Activated B cell treated with CpG ODN at 0.5 μM for 24 hours (primary cell): ENCODE results near the gene ANKHD1. TPM values are rescaled to one million over a fixed set of nuclear protein-coding genes. Genes with fewer than 3 reads are reported as not detected.

Experiments
- ATAC-seq: fragments of 200-7000 bp; cut with Tn5 transposase; one replicate; pipeline ENCODE4 v1.10.0; 2021; ENCODE audit warnings: low read depth, mild to moderate bottlenecking, moderate library complexity
- CTCF ChIA-PET: fragments of 350-600 bp; sonication (Branson Sonifier 250); formaldehyde crosslinking; loops from one replicate; lab custom pipeline; 2021; ENCODE audit warnings: antibody characterized with exemption; lab: Charles Lee
- POLR2A ChIA-PET: fragments of 350-600 bp; sonication (Branson Sonifier 250); formaldehyde crosslinking; loops from one replicate; lab custom pipeline; 2021; ENCODE audit warnings: antibody characterized with exemption; lab: Charles Lee
- DNase-seq: peaks from one replicate; pipeline ENCODE4 v3.0.0; 2022
- H3K27ac Mint-ChIP-seq: one replicate; pipeline ENCODE4 v1.8.0; 2020; ENCODE audit warnings: mixed read lengths
- H3K27me3 Mint-ChIP-seq: one replicate; pipeline ENCODE4 v1.8.0; 2021; ENCODE audit warnings: mixed read lengths
- H3K36me3 Mint-ChIP-seq: one replicate; pipeline ENCODE4 v1.8.0; 2021; ENCODE audit warnings: low read depth, mixed read lengths
- H3K4me1 Mint-ChIP-seq: one replicate; pipeline ENCODE4 v1.8.0; 2021; ENCODE audit warnings: mixed read lengths
- H3K4me3 Mint-ChIP-seq: one replicate; pipeline ENCODE4 v1.8.0; 2020; ENCODE audit warnings: mild to moderate bottlenecking, mixed read lengths
- H3K9me3 Mint-ChIP-seq: one replicate; pipeline ENCODE4 v1.8.0; 2020; ENCODE audit warnings: mixed read lengths
- CTCF ChIP-seq: fragments of 200-600 bp; IDR thresholded peaks from one replicate; pipeline ENCODE4 v1.8.0; 2022; ENCODE audit warnings: antibody characterized with exemption, mild to moderate bottlenecking
- intact Hi-C: fragments of 100-400 bp; cut with micrococcal nuclease; formaldehyde crosslinking; loops from one replicate; pipeline ENCODE4 v1.15.1; 2024
- total RNA-seq: library from RNA; stranded (reverse); gene quantifications from 2 replicates; pipeline ENCODE4 v1.2.3, GENCODE V29; 2022

ANKHD1 gene
- total RNA-seq, 1 donor from 2014 or later: 187 TPM

GRCh38 chr5:140561753-140562523 lies 160.3 kb downstream of the ANKHD1 start:
- DNase-seq (no peak), ATAC-seq (no peak)
- H3K27ac Mint-ChIP-seq: no peak overlapping the region
- no peaks in the 10 kb centered on the region for H3K27me3 Mint-ChIP-seq
- no peaks in the 10 kb centered on the region for H3K9me3 Mint-ChIP-seq
- ChIA-PET POLR2A (interaction anchor here (1.1 kb wide), 1 partner anchor 85 kb away, joined by 3 read pairs; the partner anchor contains the start of genes IK and NDUFA2), CTCF (interaction anchor here (0.8 kb wide), 1 partner anchor 10 kb away, joined by 3 read pairs; no protein-coding TSS in a partner anchor)
- no peak for TF ChIP-seq CTCF
- H3K4me1 Mint-ChIP-seq: peaks cover 53% of the 10 kb centered on the region
- H3K4me3 Mint-ChIP-seq: no peak overlapping the region
- peaks cover 31% of the 10 kb centered on the region for H3K36me3 Mint-ChIP-seq
- intact Hi-C loops: no loop called here

- no peak for TF ChIP-seq CTCF
- intact Hi-C loops: no loop called here
- ChIA-PET CTCF (no interaction called here), POLR2A (interaction anchor here (0.6 to 3.6 kb wide), 10 partner anchors 13 to 157 kb away, joined by 3 to 39 read pairs (median 4); partner anchors contain the start of genes EIF4EBP3, IK, NDUFA2 and ZMAT2)
- peaks cover 42% of the 10 kb centered on the region for H3K36me3 Mint-ChIP-seq
- H3K27ac Mint-ChIP-seq: peak overlapping the region; percentile 85
- peaks cover 49% of the 10 kb centered on the region for H3K4me1 Mint-ChIP-seq
- DNase-seq: no peak
- H3K9me3 Mint-ChIP-seq: no peaks in the 10 kb centered on the region
- peak overlapping the region; percentile 98 for H3K4me3 Mint-ChIP-seq
- H3K27me3 Mint-ChIP-seq: no peaks in the 10 kb centered on the region
- ATAC-seq: no peak
Measured at GRCh38 chr5:140563596-140563995, 162.0 kb downstream of the ANKHD1 start.

- ATAC-seq (peak; percentile 90), DNase-seq (peak; percentile 89)
- ChIA-PET POLR2A (interaction anchor here (0.6 to 3.6 kb wide), 10 partner anchors 13 to 136 kb away, joined by 3 to 39 read pairs (median 5); partner anchors contain the start of genes EIF4EBP3, IK, NDUFA2 and ZMAT2), CTCF (no interaction called here)
- intact Hi-C loops: loop anchor here (1.0 kb wide), 10 partner anchors 8 to 389 kb away; partner anchors contain the start of genes ANKHD1, CYSTM1, EIF4EBP3 and HARS1
- Mint-ChIP-seq H3K27me3 (no peaks in the 10 kb centered on the region), H3K9me3 (no peaks in the 10 kb centered on the region), H3K4me3 (peak within 1 kb of the TSS; percentile 98), H3K27ac (peak within 1 kb of the TSS; percentile 90), H3K4me1 (peaks cover 57% of the 10 kb centered on the region), H3K36me3 (peaks cover 44% of the 10 kb centered on the region)
- no peak for TF ChIP-seq CTCF
Measured at GRCh38 chr5:140564196-140565023, 162.8 kb downstream of the ANKHD1 start, which contains the start of the genes APBB3 and SLC35A4. Gene APBB3, minus strand, starts transcription at chr5:140564598. Its CDS starts 353 bp downstream, at chr5:140564245. Gene SLC35A4, plus strand, starts transcription at chr5:140564828. Its CDS starts 2,342 bp downstream, at chr5:140567170.

- intact Hi-C loops: no loop called here
- POLR2A ChIA-PET: interaction anchor here (1.3 to 3.6 kb wide), 5 partner anchors 8 to 164 kb away, joined by 4 to 39 read pairs (median 7); partner anchors contain the start of genes EIF4EBP3, IK, NDUFA2 and SRA1
- H3K27me3 Mint-ChIP-seq: no peaks in the 10 kb centered on the region
Measured at GRCh38 chr5:140565024-140565779, 163.6 kb downstream of the ANKHD1 start.

More at GRCh38 chr5:140565024-140565779, 163.6 kb downstream of the ANKHD1 start:
- DNase-seq (no peak), ATAC-seq (no peak)
- H3K4me1 Mint-ChIP-seq: peaks cover 65% of the 10 kb centered on the region
- no peak for TF ChIP-seq CTCF
- H3K27ac Mint-ChIP-seq: peak overlapping the region; percentile 90
- peak overlapping the region; percentile 98 for H3K4me3 Mint-ChIP-seq
- peaks cover 43% of the 10 kb centered on the region for H3K36me3 Mint-ChIP-seq
- H3K9me3 Mint-ChIP-seq: no peaks in the 10 kb centered on the region
- CTCF ChIA-PET: no interaction called here
